Astrocyte (in vitro differentiated cells and primary cell): Measurements from ENCODE around the gene PCLO. TPM values are rescaled to one million over a fixed set of nuclear protein-coding genes. Genes with fewer than 3 reads are reported as not detected.

Experiments used
- DNase-seq: peaks from one replicate; pipeline ENCODE4 v3.0.0-alpha.2; 2010; ENCODE audit warnings: low read depth
- FAIRE-seq: peaks from 2 replicates; lab custom pipeline; 2011; peaks lifted over from hg19 to GRCh38; lab: Jason Lieb, UNC
- H2AFZ ChIP-seq: 2 replicates; pipeline ENCODE4 v1.6.0; 2012; ENCODE audit warnings: low read depth, low read length, inconsistent platforms
- H3K27ac ChIP-seq: 2 replicates; pipeline ENCODE4 v1.5.1; 2011; ENCODE audit warnings: low read depth, low read length, inconsistent platforms
- H3K27me3 ChIP-seq: 2 replicates; pipeline ENCODE4 v1.6.0; 2011; ENCODE audit warnings: low read length, inconsistent platforms; ENCODE audit not compliant: insufficient read depth
- H3K36me3 ChIP-seq: 2 replicates; pipeline ENCODE4 v1.5.1; 2011; ENCODE audit warnings: low read length, inconsistent platforms; ENCODE audit not compliant: insufficient read depth
- H3K4me1 ChIP-seq: 2 replicates; pipeline ENCODE4 v1.5.1; 2011; ENCODE audit warnings: low read length, inconsistent platforms; ENCODE audit not compliant: insufficient read depth
- H3K4me2 ChIP-seq: 2 replicates; pipeline ENCODE4 v1.6.0; 2012; ENCODE audit warnings: low read length, inconsistent platforms
- H3K4me3 ChIP-seq: 2 replicates; pipeline ENCODE4 v1.5.1; 2011; ENCODE audit warnings: low read depth, mild to moderate bottlenecking, low read length, inconsistent platforms; ENCODE audit not compliant: insufficient read depth
- H3K79me2 ChIP-seq: 2 replicates; pipeline ENCODE4 v1.6.0; 2012; ENCODE audit warnings: mild to moderate bottlenecking, low read length, inconsistent platforms; ENCODE audit not compliant: insufficient read depth
- H3K9ac ChIP-seq: 2 replicates; pipeline ENCODE4 v1.6.0; 2012; ENCODE audit warnings: mild to moderate bottlenecking, low read length, inconsistent platforms
- H3K9me3 ChIP-seq: 2 replicates; pipeline ENCODE4 v1.5.1; 2012; ENCODE audit warnings: low read depth, mild to moderate bottlenecking, low read length, inconsistent platforms; ENCODE audit not compliant: insufficient read depth
- H4K20me1 ChIP-seq: 2 replicates; pipeline ENCODE4 v1.6.0; 2012; ENCODE audit warnings: low read length, inconsistent platforms; ENCODE audit not compliant: insufficient read depth
- H3K27ac Mint-ChIP-seq: one replicate; pipeline ENCODE4 v1.8.0; 2021; ENCODE audit warnings: mild to moderate bottlenecking, mixed read lengths; ENCODE audit not compliant: unreplicated experiment
- H3K27me3 Mint-ChIP-seq: one replicate; pipeline ENCODE4 v1.8.0; 2021; ENCODE audit warnings: low read depth, mixed read lengths; ENCODE audit not compliant: unreplicated experiment
- H3K36me3 Mint-ChIP-seq: one replicate; pipeline ENCODE4 v1.8.0; 2021; ENCODE audit warnings: low read depth, mixed read lengths; ENCODE audit not compliant: unreplicated experiment
- H3K4me1 Mint-ChIP-seq: one replicate; pipeline ENCODE4 v1.8.0; 2021; ENCODE audit warnings: low read depth, mixed read lengths; ENCODE audit not compliant: unreplicated experiment
- H3K4me3 Mint-ChIP-seq: one replicate; pipeline ENCODE4 v1.8.0; 2021; ENCODE audit warnings: mild to moderate bottlenecking, moderate library complexity, mixed read lengths; ENCODE audit not compliant: unreplicated experiment
- H3K9me3 Mint-ChIP-seq: one replicate; pipeline ENCODE4 v1.8.0; 2021; ENCODE audit warnings: mild to moderate bottlenecking, mixed read lengths; ENCODE audit not compliant: unreplicated experiment
- CTCF ChIP-seq: IDR thresholded peaks from 2 replicates; pipeline ENCODE4 v1.5.1; 2011; ENCODE audit warnings: low read depth, mild to moderate bottlenecking, inconsistent platforms, low read length, moderate library complexity; ENCODE audit not compliant: insufficient read depth
- EZH2 ChIP-seq: IDR thresholded peaks from 2 replicates; pipeline ENCODE4 v1.6.1; 2012; ENCODE audit warnings: mild to moderate bottlenecking, low read length, inconsistent platforms; ENCODE audit not compliant: insufficient read depth
- total RNA-seq: library from RNA; stranded (reverse); gene quantifications from 2 replicates; pipeline ENCODE4 v1.2.1, GENCODE V29; 2021

Gene PCLO
- total RNA-seq, 1 donor from 2014 or later: 3.0 TPM

GRCh38 chr7:82760074-82760473, 402.6 kb downstream of the PCLO start:
- Histone ChIP-seq H3K27me3 (no peaks in the 10 kb centered on the region), H3K9ac (no peak overlapping the region), H2AFZ (no peak overlapping the region), H3K9me3 (no peaks in the 10 kb centered on the region), H3K4me2 (no peak overlapping the region), H3K4me3 (no peak overlapping the region), H3K4me1 (no peaks in the 10 kb centered on the region), H3K36me3 (no peaks in the 10 kb centered on the region), H3K27ac (no peak overlapping the region), H3K79me2 (no peaks in the 10 kb centered on the region), H4K20me1 (no peaks in the 10 kb centered on the region)
- Mint-ChIP-seq H3K27me3 (no peaks in the 10 kb centered on the region), H3K36me3 (no peaks in the 10 kb centered on the region), H3K4me3 (no peak overlapping the region), H3K27ac (peak overlapping the region; percentile 41), H3K9me3 (no peaks in the 10 kb centered on the region), H3K4me1 (peaks cover 20% of the 10 kb centered on the region)
- no peak for FAIRE-seq
- no peak for DNase-seq
- TF ChIP-seq EZH2 (no peak), CTCF (no peak)

GRCh38 chr7:82755705-82756551, 406.8 kb downstream of the PCLO start:
- no peaks in the 10 kb centered on the region for H3K9me3 Mint-ChIP-seq
- no peak overlapping the region for H2AFZ ChIP-seq
- no peaks in the 10 kb centered on the region for H3K27me3 Mint-ChIP-seq
- H4K20me1 ChIP-seq: no peaks in the 10 kb centered on the region
- no peak overlapping the region for H3K4me3 Mint-ChIP-seq
- H3K79me2 ChIP-seq: no peaks in the 10 kb centered on the region
- no peaks in the 10 kb centered on the region for H3K36me3 ChIP-seq
- H3K27me3 ChIP-seq: no peaks in the 10 kb centered on the region
- no peak overlapping the region for H3K4me3 ChIP-seq
- DNase-seq: peak; percentile 71
- peak overlapping the region; percentile 32 for H3K27ac ChIP-seq
- H3K36me3 Mint-ChIP-seq: no peaks in the 10 kb centered on the region
- peak overlapping the region; percentile 43 for H3K4me2 ChIP-seq
- FAIRE-seq: no peak
- no peak overlapping the region for H3K9ac ChIP-seq
- TF ChIP-seq CTCF (no peak), EZH2 (no peak)
- H3K4me1 ChIP-seq: no peaks in the 10 kb centered on the region
- H3K4me1 Mint-ChIP-seq: peaks cover 18% of the 10 kb centered on the region
- peak overlapping the region; percentile 56 for H3K27ac Mint-ChIP-seq
- no peaks in the 10 kb centered on the region for H3K9me3 ChIP-seq

GRCh38 chr7:82750007-82750406, 412.7 kb downstream of the PCLO start:
- H3K4me2 ChIP-seq: no peak overlapping the region
- DNase-seq: no peak
- H3K36me3 Mint-ChIP-seq: no peaks in the 10 kb centered on the region
- H3K36me3 ChIP-seq: no peaks in the 10 kb centered on the region
- H3K27ac ChIP-seq: no peak overlapping the region
- H3K27ac Mint-ChIP-seq: no peak overlapping the region
- H2AFZ ChIP-seq: no peak overlapping the region
- H3K79me2 ChIP-seq: no peaks in the 10 kb centered on the region
- no peak overlapping the region for H3K9ac ChIP-seq
- peaks cover 8% of the 10 kb centered on the region for H3K4me1 Mint-ChIP-seq
- no peaks in the 10 kb centered on the region for H3K9me3 ChIP-seq
- H3K9me3 Mint-ChIP-seq: no peaks in the 10 kb centered on the region
- H3K4me3 ChIP-seq: no peak overlapping the region
- no peaks in the 10 kb centered on the region for H3K27me3 Mint-ChIP-seq
- no peak overlapping the region for H3K4me3 Mint-ChIP-seq
- H3K27me3 ChIP-seq: no peaks in the 10 kb centered on the region
- no peaks in the 10 kb centered on the region for H3K4me1 ChIP-seq
- no peaks in the 10 kb centered on the region for H4K20me1 ChIP-seq
- no peak for FAIRE-seq
- TF ChIP-seq CTCF: no peak
- TF ChIP-seq EZH2: no peak
